ENCODE measurements around the gene RHEB.
A peak's percentile ranks its signal among the peaks of the same experiment; 100 is the strongest.
"Not testable (repeated sequence)": the region's sequence is repeated elsewhere in the genome, so short reads cannot be mapped to it uniquely, and the experiment has no call there.

Gene RHEB

GRCh38 chr7:151519765-151520418 is at the start of gene RHEB:
Gene RHEB, minus strand, starts transcription at chr7:151519895. Its CDS starts 384 bp downstream, at chr7:151519511.
- peak; percentile 99 for DNase-seq

GRCh38 chr7:151566897-151567320 is 47.2 kb upstream of the RHEB start:
- DNase-seq: no peak

- DNase-seq: no peak
Observed at GRCh38 chr7:151565541-151565940, 45.8 kb upstream of the RHEB start.

GRCh38 chr7:151560243-151560642 is 40.5 kb upstream of the RHEB start:
- no peak for DNase-seq

GRCh38 chr7:151559557-151560183 is 40.0 kb upstream of the RHEB start:
- no peak for DNase-seq

GRCh38 chr7:151558575-151558974 is 38.9 kb upstream of the RHEB start:
- DNase-seq: no peak

- no peak for DNase-seq
Observed at GRCh38 chr7:151556592-151556991, 36.9 kb upstream of the RHEB start.

- no peak for DNase-seq
Observed at GRCh38 chr7:151553356-151553755, 33.7 kb upstream of the RHEB start.

GRCh38 chr7:151552352-151553028 is 32.8 kb upstream of the RHEB start:
- DNase-seq: peak; percentile 82

GRCh38 chr7:151551820-151552219 is 32.1 kb upstream of the RHEB start:
- DNase-seq: no peak

GRCh38 chr7:151550656-151551286 is 31.1 kb upstream of the RHEB start:
- no peak for DNase-seq

GRCh38 chr7:151549644-151550043 is 29.9 kb upstream of the RHEB start:
- DNase-seq: no peak

- no peak for DNase-seq
Observed at GRCh38 chr7:151549083-151549482, 29.4 kb upstream of the RHEB start.

- no peak for DNase-seq
Observed at GRCh38 chr7:151544183-151544582, 24.5 kb upstream of the RHEB start.

GRCh38 chr7:151542606-151543130 is 23.0 kb upstream of the RHEB start:
- DNase-seq: no peak

GRCh38 chr7:151541709-151542499 is 22.2 kb upstream of the RHEB start:
- no peak for DNase-seq

GRCh38 chr7:151540146-151540545 is 20.5 kb upstream of the RHEB start:
- no peak for DNase-seq

GRCh38 chr7:151539088-151539671 is 19.5 kb upstream of the RHEB start:
- peak; percentile 70 for DNase-seq

GRCh38 chr7:151537818-151538561 is 18.3 kb upstream of the RHEB start:
- no peak for DNase-seq

- DNase-seq: not testable (repeated sequence)
Observed at GRCh38 chr7:151536178-151536577, 16.5 kb upstream of the RHEB start.

- DNase-seq: no peak
Observed at GRCh38 chr7:151529842-151530241, 10.1 kb upstream of the RHEB start.

All from NCI-H2171 treated with DMSO at 0.1 percent for 48 hours (cell line).